Body of pancreas (tissue), 4 donors: ENCODE results near the gene ABL1. TPM values are rescaled to one million over a fixed set of nuclear protein-coding genes. Genes with fewer than 3 reads are reported as not detected.
A peak's percentile ranks its signal among the peaks of the same experiment; 100 is the strongest.

ENCODE experiments used
- ATAC-seq: fragments of 150-250 bp; one replicate; pipeline ENCODE4 v1.9.1; 2016
- DNase-seq, 4 donors: peaks; one replicate each; pipeline ENCODE4 v3.0.0-alpha.2; 2019
- H3K27ac ChIP-seq, 4 donors: fragments of 200-600 bp; sonication (generic); 1 replicate in 3 of 4; 2 replicates in 1 of 4; pipeline versions ENCODE4 v1.5.1 to v1.6.1; 2016 to 2019; ENCODE audit warnings: mild to moderate bottlenecking in 1 of 4, mixed read lengths in 1 of 4, moderate library complexity in 1 of 4
- H3K27me3 ChIP-seq, 2 donors: fragments of 200-600 bp; sonication (generic); one replicate each; pipeline ENCODE4 v1.6.0; 2016; ENCODE audit warnings: mild to moderate bottlenecking in 1 of 2
- H3K36me3 ChIP-seq, 2 donors: fragments of 200-600 bp; sonication (generic); replicated peaks in 1 of 2; 2 replicates each; pipeline ENCODE4 v1.5.1; 2016; ENCODE audit warnings: low read depth in 2 of 2; ENCODE audit not compliant: insufficient read depth in 1 of 2
- H3K4me1 ChIP-seq: fragments of 200-600 bp; sonication (generic); one replicate; pipeline ENCODE4 v1.6.0; 2016
- H3K4me3 ChIP-seq, 2 donors: fragments of 200-600 bp; sonication (generic); 1 replicate in 1 of 2; 2 replicates in 1 of 2; pipeline ENCODE4 v1.5.1; 2016 to 2019
- H3K9me3 ChIP-seq, 3 donors: fragments of 200-600 bp; sonication (generic); 1 replicate in 2 of 3; 2 replicates in 1 of 3; pipeline ENCODE4 v1.5.1; 2016
- CTCF ChIP-seq, 7 experiments: fragments of 450-650 bp in 4 of 7; fragments of 200-600 bp in 3 of 7; sonication (generic) in 3 of 7; IDR thresholded peaks; one replicate each; pipeline ENCODE4 v1.5.1; 2016 to 2019; ENCODE audit warnings: antibody characterized with exemption in 7 of 7
- POLR2A ChIP-seq, 3 donors: fragments of 450-650 bp; IDR thresholded peaks; one replicate each; pipeline ENCODE4 v1.6.1; 2016; ENCODE audit warnings: antibody characterized with exemption in 3 of 3, mild to moderate bottlenecking in 2 of 3
- whole genome bisulfite sequencing, 2 donors: methylation state at CpG; one replicate each; pipeline ENCODE4 v1.1.5; 2017; 5-methylcytosine and 5-hydroxymethylcytosine counted together
- intact Hi-C: fragments of 100-400 bp; cut with DNase I; formaldehyde crosslinking; loops from one replicate; pipeline ENCODE4 v1.15.1; 2023
- total RNA-seq, 2 donors: library from RNA; depleted of rRNA; stranded (reverse); fragments of >200 nt; gene quantifications; one replicate each; pipeline ENCODE4 v1.1.0, GENCODE V29; 2016

ABL1 gene
- total RNA-seq, 2 donors from 2014 or later, result 23.3 to 29.0 TPM

GRCh38 chr9:130824643-130825350, 10.3 kb upstream of the ABL1 start:
- Histone ChIP-seq H3K36me3 (no peaks in the 10 kb centered on the region), H3K9me3 (no peaks in the 10 kb centered on the region), H3K27me3 (no peaks in the 10 kb centered on the region), H3K4me3 (no peak overlapping the region), H3K27ac (peak overlapping the region in 3 of 4 donors; percentile 19 to 39 (median 25)), H3K4me1 (peaks cover 19% of the 10 kb centered on the region)
- DNase-seq (peak in 1 of 4 donors; percentile 13), ATAC-seq (peak; percentile 33)
- intact Hi-C loops, result no loop called here
- TF ChIP-seq CTCF (IDR thresholded peaks at IDR 0.05), result no peak
- TF ChIP-seq POLR2A (IDR thresholded peaks at IDR 0.05), result no peak
- WGBS, 2 donors, result 29 to 30% methylated on average over 4 of the region's 4 CpGs

- TF ChIP-seq POLR2A (IDR thresholded peaks at IDR 0.05), result no peak
- TF ChIP-seq CTCF (IDR thresholded peaks at IDR 0.05), result no peak
- peaks cover 21% of the 10 kb centered on the region for H3K4me1 ChIP-seq
- intact Hi-C loops, result no loop called here
- H3K36me3 ChIP-seq, result no peaks in the 10 kb centered on the region
- DNase-seq (no peak), ATAC-seq (no peak)
- H3K27ac ChIP-seq, result peak overlapping the region in 3 of 4 donors; percentile 19 to 39 (median 25)
- no peak overlapping the region for H3K4me3 ChIP-seq
- no peaks in the 10 kb centered on the region for H3K9me3 ChIP-seq
- H3K27me3 ChIP-seq, result no peaks in the 10 kb centered on the region
Observed at GRCh38 chr9:130825351-130825651, 9.8 kb upstream of the ABL1 start.

GRCh38 chr9:130825809-130826208, 9.2 kb upstream of the ABL1 start:
- ATAC-seq, result no peak
- Histone ChIP-seq H3K27me3 (no peaks in the 10 kb centered on the region), H3K36me3 (no peaks in the 10 kb centered on the region), H3K27ac (no peak overlapping the region), H3K9me3 (no peaks in the 10 kb centered on the region), H3K4me3 (no peak overlapping the region), H3K4me1 (peaks cover 26% of the 10 kb centered on the region)
- 88 to 93% methylated on average over 5 of the region's 5 CpGs for WGBS, 2 donors
- TF ChIP-seq POLR2A (IDR thresholded peaks at IDR 0.05), result no peak
- no peak for TF ChIP-seq CTCF (IDR thresholded peaks at IDR 0.05)
- intact Hi-C loops, result no loop called here
- DNase-seq, result no peak

GRCh38 chr9:130829762-130830161, 5.3 kb upstream of the ABL1 start:
- no peak for DNase-seq
- ATAC-seq, result no peak
- TF ChIP-seq POLR2A (IDR thresholded peaks at IDR 0.05), result no peak
- TF ChIP-seq CTCF (IDR thresholded peaks at IDR 0.05), result no peak
- Histone ChIP-seq H3K9me3 (no peaks in the 10 kb centered on the region), H3K36me3 (no peaks in the 10 kb centered on the region), H3K4me1 (peaks cover 26% of the 10 kb centered on the region), H3K27me3 (no peaks in the 10 kb centered on the region), H3K27ac (no peak overlapping the region), H3K4me3 (no peak overlapping the region)
- 86 to 89% methylated on average over 1 of the region's 1 CpG for WGBS, 2 donors
- intact Hi-C loops, result no loop called here

GRCh38 chr9:130830231-130830760, 4.8 kb upstream of the ABL1 start:
- TF ChIP-seq POLR2A (IDR thresholded peaks at IDR 0.05) (no peak), CTCF (IDR thresholded peaks at IDR 0.05) (no peak)
- ATAC-seq, result no peak
- intact Hi-C loops, result no loop called here
- WGBS, 2 donors, result 54 to 56% methylated on average over 3 of the region's 3 CpGs
- Histone ChIP-seq H3K4me3 (no peak overlapping the region), H3K4me1 (peaks cover 20% of the 10 kb centered on the region), H3K9me3 (no peaks in the 10 kb centered on the region), H3K27me3 (no peaks in the 10 kb centered on the region), H3K36me3 (no peaks in the 10 kb centered on the region), H3K27ac (no peak overlapping the region)
- DNase-seq, result no peak
